H1 (cell line): ENCODE results near the gene TLR1. TPM values are rescaled to one million over a fixed set of nuclear protein-coding genes. Genes with fewer than 3 reads are reported as not detected.

Source experiments
- CTCF ChIA-PET: fragments of 300-600 bp; sonication (Branson Sonifier 250); formaldehyde crosslinking; loops from one replicate; lab custom pipeline; 2021; ENCODE audit not compliant: partially characterized antibody; lab: Charles Lee
- POLR2A ChIA-PET: fragments of 300-600 bp; sonication (Branson Sonifier 250); formaldehyde crosslinking; loops from one replicate; lab custom pipeline; 2021; ENCODE audit warnings: inconsistent platforms; ENCODE audit not compliant: partially characterized antibody; lab: Charles Lee
- DNase-seq, 2 experiments: peaks; one replicate each; pipeline versions ENCODE4 v3.0.0 to v3.0.0-alpha.2; 2010 to 2022; ENCODE audit warnings: low spot score in 2 of 2, low read depth in 1 of 2, mixed read lengths in 1 of 2
- FAIRE-seq: peaks from 2 replicates; lab custom pipeline; 2011; peaks lifted over from hg19 to GRCh38; lab: Jason Lieb, UNC
- H2AFZ ChIP-seq: 2 replicates; pipeline ENCODE4 v1.8.1; 2012; ENCODE audit warnings: low read length, inconsistent platforms
- H2AK5ac ChIP-seq: 2 replicates; pipeline ENCODE4 v1.6.1; 2013; ENCODE audit warnings: low read depth, low read length
- H2BK120ac ChIP-seq: replicated peaks from 2 replicates; pipeline ENCODE3; 2013; ENCODE audit warnings: low read depth, low read length, inconsistent platforms
- H2BK12ac ChIP-seq: 2 replicates; pipeline ENCODE4 v1.6.1; 2013; ENCODE audit warnings: low read depth, low read length
- H2BK15ac ChIP-seq: 2 replicates; pipeline ENCODE4 v1.6.1; 2013; ENCODE audit warnings: low read length
- H2BK20ac ChIP-seq: 2 replicates; pipeline ENCODE4 v1.6.1; 2013; ENCODE audit warnings: low read length
- H2BK5ac ChIP-seq: 2 replicates; pipeline ENCODE4 v1.6.1; 2013; ENCODE audit warnings: low read depth, low read length
- H3K14ac ChIP-seq: 2 replicates; pipeline ENCODE4 v1.6.1; 2013; ENCODE audit warnings: inconsistent platforms; ENCODE audit not compliant: insufficient read length
- H3K18ac ChIP-seq: 2 replicates; pipeline ENCODE4 v1.6.1; 2013; ENCODE audit warnings: low read length; ENCODE audit errors: extremely low read depth
- H3K23ac ChIP-seq: 2 replicates; pipeline ENCODE4 v1.6.1; 2013; ENCODE audit warnings: inconsistent platforms; ENCODE audit not compliant: insufficient read length
- H3K23me2 ChIP-seq: 2 replicates; pipeline ENCODE4 v1.6.1; 2013; ENCODE audit warnings: low read depth, low read length
- H3K27ac ChIP-seq: 2 replicates; pipeline ENCODE4 v1.6.1; 2011; ENCODE audit warnings: low read depth, low read length, inconsistent platforms
- H3K27me3 ChIP-seq, 4 experiments: replicated peaks in 1 of 4; 1 replicate in 1 of 4; 2 replicates in 3 of 4; pipeline versions ENCODE4 v1.6.1 to v1.8.1; 2011 to 2013; ENCODE audit warnings: low read length in 3 of 4, mild to moderate bottlenecking in 3 of 4, inconsistent platforms in 2 of 4, mixed read lengths in 2 of 4, moderate library complexity in 1 of 4; ENCODE audit not compliant: control insufficient read depth in 3 of 4, insufficient read depth in 3 of 4; ENCODE audit errors: extremely low read depth in 1 of 4
- H3K36me3 ChIP-seq, 4 experiments: 2 replicates each; pipeline versions ENCODE4 v1.6.1 to v1.8.1; 2011 to 2013; ENCODE audit warnings: mild to moderate bottlenecking in 4 of 4, low read length in 3 of 4, moderate library complexity in 2 of 4, control low read depth in 1 of 4, inconsistent platforms in 1 of 4; ENCODE audit not compliant: insufficient read depth in 4 of 4, control insufficient read depth in 2 of 4
- H3K4ac ChIP-seq: replicated peaks from 2 replicates; pipeline ENCODE3; 2013; ENCODE audit warnings: low read length, low read depth, mixed read lengths, inconsistent platforms; ENCODE audit not compliant: insufficient read length
- H3K4me1 ChIP-seq, 4 experiments: replicated peaks in 1 of 4; 1 replicate in 1 of 4; 2 replicates in 3 of 4; pipeline versions ENCODE4 v1.6.1 to v1.8.1; 2011 to 2013; ENCODE audit warnings: low read length in 3 of 4, inconsistent platforms in 2 of 4, mixed read lengths in 1 of 4; ENCODE audit not compliant: insufficient read depth in 4 of 4, control insufficient read depth in 3 of 4
- H3K4me2 ChIP-seq, 2 experiments: 2 replicates each; pipeline versions ENCODE4 v1.6.1 to v1.8.1; 2011 to 2013; ENCODE audit warnings: low read depth in 2 of 2, low read length in 2 of 2, control low read depth in 1 of 2, inconsistent platforms in 1 of 2, mild to moderate bottlenecking in 1 of 2; ENCODE audit not compliant: insufficient read depth in 1 of 2
- H3K4me3 ChIP-seq, 4 experiments: fragments of 200-600, 300-600 bp in 1 of 4; sonication (generic), shearing (Covaris generic), sonication (Bioruptor Twin) in 1 of 4; 2 replicates each; pipeline versions ENCODE4 v1.5.1 to v1.8.1; 2011 to 2016; ENCODE audit warnings: low read length in 4 of 4, low read depth in 3 of 4, control low read depth in 2 of 4, inconsistent platforms in 2 of 4, mild to moderate bottlenecking in 2 of 4, mixed read lengths in 1 of 4, moderate library complexity in 1 of 4; ENCODE audit not compliant: insufficient read depth in 2 of 4; ENCODE audit errors: extremely low read depth in 1 of 4
- H3K56ac ChIP-seq: replicated peaks from 2 replicates; pipeline ENCODE3; 2013; ENCODE audit warnings: low read depth, mild to moderate bottlenecking, mixed read lengths, low read length, inconsistent platforms; ENCODE audit not compliant: insufficient read length
- H3K79me1 ChIP-seq: 2 replicates; pipeline ENCODE4 v1.6.1; 2013; ENCODE audit warnings: low read depth, low read length, control low read depth
- H3K79me2 ChIP-seq, 2 experiments: 2 replicates each; pipeline versions ENCODE4 v1.6.1 to v1.8.1; 2012 to 2013; ENCODE audit warnings: low read length in 2 of 2, mild to moderate bottlenecking in 2 of 2, inconsistent platforms in 1 of 2; ENCODE audit not compliant: insufficient read depth in 2 of 2, control insufficient read depth in 1 of 2
- H3K9ac ChIP-seq, 4 experiments: replicated peaks in 1 of 4; 1 replicate in 1 of 4; 2 replicates in 3 of 4; pipeline versions ENCODE4 v1.6.1 to v1.8.1; 2011 to 2013; ENCODE audit warnings: low read depth in 3 of 4, low read length in 3 of 4, control low read depth in 2 of 4, mild to moderate bottlenecking in 2 of 4, moderate library complexity in 2 of 4, inconsistent platforms in 1 of 4; ENCODE audit errors: extremely low read depth in 1 of 4
- H3K9me3 ChIP-seq, 2 experiments: 2 replicates each; pipeline versions ENCODE4 v1.6.1 to v1.8.1; 2012 to 2013; ENCODE audit warnings: mild to moderate bottlenecking in 2 of 2, moderate library complexity in 2 of 2, control low read depth in 1 of 2, inconsistent platforms in 1 of 2, low read depth in 1 of 2, low read length in 1 of 2, mixed read lengths in 1 of 2; ENCODE audit not compliant: insufficient read depth in 2 of 2
- H4K20me1 ChIP-seq, 2 experiments: replicated peaks in 1 of 2; 2 replicates each; pipeline versions ENCODE3 to v1.8.1; 2011 to 2013; ENCODE audit warnings: inconsistent platforms in 2 of 2, low read length in 2 of 2, mild to moderate bottlenecking in 1 of 2; ENCODE audit not compliant: insufficient read depth in 2 of 2, control insufficient read depth in 1 of 2
- H4K5ac ChIP-seq: 2 replicates; pipeline ENCODE4 v1.6.1; 2013; ENCODE audit warnings: low read length, low read depth, mixed read lengths, inconsistent platforms; ENCODE audit not compliant: insufficient read length
- H4K8ac ChIP-seq: 2 replicates; pipeline ENCODE4 v1.8.0; 2013; ENCODE audit warnings: mild to moderate bottlenecking, moderate library complexity, low read length, inconsistent platforms; ENCODE audit not compliant: insufficient read depth; ENCODE audit errors: extremely low read depth
- H4K91ac ChIP-seq: replicated peaks from 2 replicates; pipeline ENCODE3; 2013; ENCODE audit warnings: low read length, mixed read lengths, inconsistent platforms; ENCODE audit not compliant: insufficient read length
- CTBP2 ChIP-seq: IDR thresholded peaks from 2 replicates; pipeline ENCODE4 v1.7.0; 2011; ENCODE audit warnings: borderline replicate concordance, mild to moderate bottlenecking, moderate library complexity, mixed read lengths, low read length; ENCODE audit not compliant: insufficient read depth, insufficient read length
- EZH2 ChIP-seq: fragments of 200-600 bp; sonication (generic); IDR thresholded peaks from 2 replicates; pipeline ENCODE4 v1.7.1; 2012; ENCODE audit warnings: low read depth, mild to moderate bottlenecking, moderate library complexity, low read length, inconsistent platforms; ENCODE audit not compliant: severe bottlenecking
- GABPA ChIP-seq: IDR thresholded peaks from 2 replicates; pipeline ENCODE4 v1.6.1; 2011; ENCODE audit warnings: mild to moderate bottlenecking, low read length, moderate library complexity, borderline replicate concordance; ENCODE audit not compliant: insufficient read depth
- JUND ChIP-seq: IDR thresholded peaks from 2 replicates; pipeline ENCODE4 v1.6.1; 2011; ENCODE audit warnings: mild to moderate bottlenecking, improper control_type of control experiment, low read length
- POLR2A ChIP-seq, 2 experiments: IDR thresholded peaks; 1 replicate in 1 of 2; 2 replicates in 1 of 2; pipeline ENCODE4 v1.6.1; 2011; ENCODE audit warnings: low read depth in 2 of 2, low read length in 2 of 2, mild to moderate bottlenecking in 2 of 2; ENCODE audit errors: control extremely low read depth in 1 of 2
- RNF2 ChIP-seq: fragments of 200-900, 300-1000 bp; sonication (generic); IDR thresholded peaks from 2 replicates; pipeline ENCODE4 v1.7.1; 2016; ENCODE audit warnings: borderline replicate concordance, low read depth, mild to moderate bottlenecking, antibody characterized with exemption, low read length; ENCODE audit not compliant: poor library complexity, severe bottlenecking; ENCODE audit errors: missing control alignments
- WGBS, 2 experiments: shearing (Covaris generic) in 1 of 2; methylation state at CpG; one replicate each; pipeline versions ENCODE4 v1.1.6 to v1.1.7; 2013 to 2015; ENCODE audit warnings: low lambda C conversion rate in 2 of 2, mixed read lengths in 2 of 2, inconsistent platforms in 1 of 2, low coverage in 1 of 2, missing lambda C conversion rate in 1 of 2; ENCODE audit not compliant: insufficient replicate concordance in 2 of 2, insufficient coverage in 1 of 2, insufficient read length in 1 of 2; ENCODE audit errors: extremely low coverage in 1 of 2, missing lambda C conversion rate in 1 of 2; 5-methylcytosine and 5-hydroxymethylcytosine counted together
- polyA plus RNA-seq, 7 experiments: library from polyadenylated mRNA; depleted of rRNA in 3 of 7; stranded (reverse) in 5 of 7; unstranded in 2 of 7; fragments of >200 nt in 5 of 7; fragments of 200-250 nt in 2 of 7; gene quantifications; 1 replicate in 5 of 7; 2 replicates in 1 of 7; 4 replicates in 1 of 7; pipeline versions ENCODE4 v1.2.1 to v1.2.3, GENCODE V29; 2011 to 2013; ENCODE audit warnings: missing spikeins in 2 of 7, mixed read lengths in 2 of 7
- total RNA-seq: library from RNA; stranded (reverse); fragmentation: NEBNext Ultra II Directional; extraction: Animal tissue kit (Norgen Biotek cat#: 25700); gene quantifications from 2 replicates; pipeline ENCODE4 v1.2.1, GENCODE V29; 2021
- TF ChIP-seq, protein P1 (sequence below): IDR thresholded peaks from 2 replicates; pipeline ENCODE4 v1.6.1; 2011; ENCODE audit warnings: low read length, improper control_type of control experiment

Gene TLR1
- total and polyA plus RNA-seq, 2 of the 8 experiments (the other 6 are each of a cell fraction or from before 2014, with no cell fraction given) = not detected

DNA sequence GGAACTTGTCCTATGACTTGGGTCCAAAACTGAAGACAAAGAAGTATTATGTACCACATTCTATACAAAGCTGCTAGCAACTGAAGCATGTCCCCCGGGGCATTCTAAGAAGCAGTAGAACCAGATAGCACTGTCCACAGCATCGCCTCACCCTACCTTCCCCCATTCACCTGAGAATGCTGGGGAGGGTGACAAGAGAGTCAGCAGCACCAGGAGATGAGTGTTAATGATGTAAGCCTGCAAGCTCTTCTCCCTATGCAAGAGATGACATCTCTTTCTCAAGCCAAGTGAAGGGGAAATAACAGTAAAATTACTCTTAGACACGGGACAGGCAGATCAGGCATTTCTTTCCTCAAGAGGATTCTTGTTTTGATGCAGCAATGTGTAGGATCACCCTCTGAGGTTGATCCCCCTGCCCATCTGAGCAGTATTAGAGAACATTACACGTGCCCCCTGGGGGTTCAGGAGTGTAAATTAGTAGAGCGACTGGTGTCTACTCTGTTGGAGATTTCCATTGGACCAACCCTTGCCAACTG lies 13.9 kb upstream of the TLR1 start:
- CTCF ChIA-PET = interaction anchor here (0.6 to 1.3 kb wide), 3 partner anchors 26 to 75 kb away, joined by 3 to 4 read pairs (median 3); partner anchors contain the start of gene TLR10
- H3K79me1 ChIP-seq = no peaks in the 10 kb centered on the region
- H3K18ac ChIP-seq = no peak overlapping the region
- POLR2A ChIA-PET = no interaction called here
- no peak overlapping the region for H3K9ac ChIP-seq
- H3K36me3 ChIP-seq = no peaks in the 10 kb centered on the region
- H4K5ac ChIP-seq = no peak overlapping the region
- FAIRE-seq (no peak), DNase-seq (no peak)
- H3K4me1 ChIP-seq = no peaks in the 10 kb centered on the region
- H4K91ac ChIP-seq = no peak overlapping the region
- no peak overlapping the region for H3K4me2 ChIP-seq
- no peak overlapping the region for H3K27ac ChIP-seq
- H4K20me1 ChIP-seq = no peaks in the 10 kb centered on the region
- no peak overlapping the region for H2BK5ac ChIP-seq
- no peak overlapping the region for H3K14ac ChIP-seq
- no peak overlapping the region for H3K23ac ChIP-seq
- no peak overlapping the region for H2BK15ac ChIP-seq
- H3K4ac ChIP-seq = no peak overlapping the region
- 82% methylated on average over 5 of the region's 5 CpGs; no CpG with 5 or more reads in 1 of the 2 experiments for WGBS, 2 experiments
- H3K4me3 ChIP-seq = no peak overlapping the region
- no peak overlapping the region for H2BK20ac ChIP-seq
- no peak overlapping the region for H2BK120ac ChIP-seq
- H3K79me2 ChIP-seq = no peaks in the 10 kb centered on the region
- H3K9me3 ChIP-seq = peaks cover 8 to 12% of the 10 kb centered on the region in 2 experiments; a peak in 3 of 4 replicates
- no peak overlapping the region for H3K56ac ChIP-seq
- H4K8ac ChIP-seq = no peak overlapping the region
- H2AK5ac ChIP-seq = no peak overlapping the region
- no peaks in the 10 kb centered on the region for H3K27me3 ChIP-seq
- no peak overlapping the region for H2AFZ ChIP-seq
- no peaks in the 10 kb centered on the region for H3K23me2 ChIP-seq
- no peak overlapping the region for H2BK12ac ChIP-seq
- TF ChIP-seq POLR2A (IDR thresholded peaks at IDR 0.05; ENCODE audit: control extremely low read depth in 1 of 2, low read depth in 2 of 2, low read length in 2 of 2) (no peak), EZH2 (no peak), GABPA (no peak), CTBP2 (no peak), JUND (no peak), RNF2 (no peak)
- TF ChIP-seq, protein P1, sequence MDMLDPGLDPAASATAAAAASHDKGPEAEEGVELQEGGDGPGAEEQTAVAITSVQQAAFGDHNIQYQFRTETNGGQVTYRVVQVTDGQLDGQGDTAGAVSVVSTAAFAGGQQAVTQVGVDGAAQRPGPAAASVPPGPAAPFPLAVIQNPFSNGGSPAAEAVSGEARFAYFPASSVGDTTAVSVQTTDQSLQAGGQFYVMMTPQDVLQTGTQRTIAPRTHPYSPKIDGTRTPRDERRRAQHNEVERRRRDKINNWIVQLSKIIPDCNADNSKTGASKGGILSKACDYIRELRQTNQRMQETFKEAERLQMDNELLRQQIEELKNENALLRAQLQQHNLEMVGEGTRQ = no peak
